GM10248 (cell line): ENCODE data around the gene CDON.
A peak's percentile ranks its signal among the peaks of the same experiment; 100 is the strongest.

Experiments used
- CTCF ChIA-PET: fragments of 300-600 bp; sonication (Branson Sonifier 250); formaldehyde crosslinking; extraction: SDS; loops from one replicate; lab custom pipeline; 2021; ENCODE audit warnings: antibody characterized with exemption; lab: Yijun Ruan, JAX
- POLR2A ChIA-PET: fragments of 350-650 bp; sonication (Branson Sonifier 250); formaldehyde crosslinking; extraction: SDS; loops from one replicate; lab custom pipeline; 2020; ENCODE audit warnings: antibody characterized with exemption; lab: Yijun Ruan, JAX
- DNase-seq: peaks from one replicate; pipeline ENCODE4 v3.0.0; 2012; ENCODE audit errors: extremely low spot score
- TF ChIP-seq, protein P1 (sequence below): IDR thresholded peaks from 2 replicates; pipeline ENCODE4 v1.5.1; 2012; ENCODE audit warnings: mild to moderate bottlenecking, low read depth; ENCODE audit errors: extremely low read depth, missing control alignments, control extremely low read depth

The CDON gene

GRCh38 chr11:125941619-125942611, 120.8 kb downstream of the CDON start:
- TF ChIP-seq, protein P1, sequence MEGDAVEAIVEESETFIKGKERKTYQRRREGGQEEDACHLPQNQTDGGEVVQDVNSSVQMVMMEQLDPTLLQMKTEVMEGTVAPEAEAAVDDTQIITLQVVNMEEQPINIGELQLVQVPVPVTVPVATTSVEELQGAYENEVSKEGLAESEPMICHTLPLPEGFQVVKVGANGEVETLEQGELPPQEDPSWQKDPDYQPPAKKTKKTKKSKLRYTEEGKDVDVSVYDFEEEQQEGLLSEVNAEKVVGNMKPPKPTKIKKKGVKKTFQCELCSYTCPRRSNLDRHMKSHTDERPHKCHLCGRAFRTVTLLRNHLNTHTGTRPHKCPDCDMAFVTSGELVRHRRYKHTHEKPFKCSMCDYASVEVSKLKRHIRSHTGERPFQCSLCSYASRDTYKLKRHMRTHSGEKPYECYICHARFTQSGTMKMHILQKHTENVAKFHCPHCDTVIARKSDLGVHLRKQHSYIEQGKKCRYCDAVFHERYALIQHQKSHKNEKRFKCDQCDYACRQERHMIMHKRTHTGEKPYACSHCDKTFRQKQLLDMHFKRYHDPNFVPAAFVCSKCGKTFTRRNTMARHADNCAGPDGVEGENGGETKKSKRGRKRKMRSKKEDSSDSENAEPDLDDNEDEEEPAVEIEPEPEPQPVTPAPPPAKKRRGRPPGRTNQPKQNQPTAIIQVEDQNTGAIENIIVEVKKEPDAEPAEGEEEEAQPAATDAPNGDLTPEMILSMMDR = peak; percentile 80
- DNase-seq = peak; percentile 75
- ChIA-PET CTCF (interaction anchor here (0.6 to 5.9 kb wide), 15 partner anchors 12 to 539 kb away, joined by 3 to 63 read pairs (median 3); no protein-coding TSS in a partner anchor), POLR2A (no interaction called here)

GRCh38 chr11:125941267-125941618, 121.4 kb downstream of the CDON start:
- ChIA-PET CTCF (interaction anchor here (1.3 to 5.9 kb wide), 6 partner anchors 12 to 252 kb away, joined by 3 to 63 read pairs (median 4); no protein-coding TSS in a partner anchor), POLR2A (no interaction called here)
- TF ChIP-seq, protein P1 = no peak
- DNase-seq = no peak

- CTCF ChIA-PET = interaction anchor here (0.9 to 5.9 kb wide), 3 partner anchors 15 to 254 kb away, joined by 3 to 63 read pairs (median 4); no protein-coding TSS in a partner anchor
- POLR2A ChIA-PET = no interaction called here
These were observed 122.5 kb downstream of the CDON start for GRCh38 chr11:125940145-125940544.

DNA sequence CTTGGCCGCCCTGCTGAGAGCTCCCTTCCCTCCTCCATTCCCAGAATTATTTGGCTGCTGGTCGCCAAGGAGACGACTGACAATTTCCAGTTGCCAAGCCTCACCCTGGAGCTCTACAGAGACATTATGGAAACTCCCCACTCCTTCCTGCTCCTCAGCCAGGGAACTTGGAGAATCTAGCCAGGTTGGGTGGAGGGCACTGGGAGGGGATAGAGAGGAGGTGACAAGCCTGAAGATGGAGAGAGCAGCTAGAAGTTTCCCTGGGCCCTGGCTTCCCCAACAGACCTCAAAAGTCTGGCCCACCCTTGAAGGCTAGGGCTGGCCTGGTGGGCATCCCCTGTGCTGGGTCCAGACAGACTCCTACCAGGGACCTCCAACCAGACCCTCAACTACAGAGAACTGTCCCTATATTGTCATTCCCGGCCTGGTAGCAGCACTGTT, 123.6 kb downstream of the CDON start:
- TF ChIP-seq, protein P1 = no peak
- DNase-seq = no peak
- POLR2A ChIA-PET = no interaction called here

More at GRCh38 chr11:125940145-125940544, 122.5 kb downstream of the CDON start:
- TF ChIP-seq, protein P1 = no peak
- DNase-seq = no peak

GRCh38 chr11:125938418-125938817, 124.2 kb downstream of the CDON start:
- POLR2A ChIA-PET = no interaction called here
- DNase-seq = no peak
- CTCF ChIA-PET = interaction anchor here (0.9 to 1.8 kb wide), 5 partner anchors 8 to 542 kb away, joined by 3 to 4 read pairs (median 3); no protein-coding TSS in a partner anchor

More for the DNA sequence above, 123.6 kb downstream of the CDON start:
- CTCF ChIA-PET = interaction anchor here (0.9 to 1.2 kb wide), 4 partner anchors 9 to 254 kb away, joined by 3 read pairs; no protein-coding TSS in a partner anchor

More at GRCh38 chr11:125938418-125938817, 124.2 kb downstream of the CDON start:
- TF ChIP-seq, protein P1 = no peak
